Measurements from ENCODE around the gene ITGA6.
A peak's percentile ranks its signal among the peaks of the same experiment; 100 is the strongest.

The ITGA6 gene

GRCh38 chr2:172426635-172427255 is 641 bp upstream of the ITGA6 start:
- H3K36me3 ChIP-seq (ENCODE audit: control insufficient read depth in 2 of 2, insufficient read depth in 1 of 2, low read length in 2 of 2): no peaks in the 10 kb centered on the region
- H3K9me3 ChIP-seq (ENCODE audit: control insufficient read depth, insufficient read depth, low read depth, low read length): no peaks in the 10 kb centered on the region
- CTCF ChIA-PET: interaction anchor here (0.5 to 5.4 kb wide), 4 partner anchors 35 to 822 kb away, joined by 3 to 60 read pairs (median 4); no protein-coding TSS in a partner anchor
- no peak overlapping the region; the same call in 1 of the 2 replicates for H3K27ac ChIP-seq (ENCODE audit: extremely low read depth, low read depth, low read length)
- TF ChIP-seq MZF1 (tag by site-specific recombination; IDR thresholded peaks at IDR 0.05; ENCODE audit: borderline replicate concordance) (peak; percentile 96), ZNF24 (tag by site-specific recombination; IDR thresholded peaks at IDR 0.05) (no peak), ATF2 (tag by site-specific recombination; IDR thresholded peaks at IDR 0.05; ENCODE audit: low read depth) (0 out of 2 replicates have a peak, but pooled peaks have one; percentile 53), ZNF692 (tag by site-specific recombination; IDR thresholded peaks at IDR 0.05) (0 out of 2 replicates have a peak, but pooled peaks have one; percentile 71), SCRT2 (tag by site-specific recombination; IDR thresholded peaks at IDR 0.05) (peak; percentile 93), SP7 (tag by site-specific recombination; IDR thresholded peaks at IDR 0.05) (no peak), ZNF423 (tag by site-specific recombination; IDR thresholded peaks at IDR 0.05) (no peak), ZNF629 (tag by site-specific recombination; IDR thresholded peaks at IDR 0.05) (0 out of 2 replicates have a peak, but pooled peaks have one; percentile 18), ZNF664 (tag by site-specific recombination; IDR thresholded peaks at IDR 0.05) (no peak)
- H3K4me1 ChIP-seq (ENCODE audit: control insufficient read depth, insufficient read depth, low read length): peaks cover 8% of the 10 kb centered on the region; the same call in 1 of the 2 replicates
- H3K4me3 ChIP-seq (ENCODE audit: low read depth, low read length): peak overlapping the region; percentile 77
- POLR2A ChIA-PET: interaction anchor here (0.6 to 4.0 kb wide), 6 partner anchors 8 to 152 kb away, joined by 3 to 48 read pairs (median 5); no protein-coding TSS in a partner anchor

- H3K9me3 ChIP-seq (ENCODE audit: control insufficient read depth, insufficient read depth, low read depth, low read length): no peaks in the 10 kb centered on the region
- H3K36me3 ChIP-seq (ENCODE audit: control insufficient read depth in 2 of 2, insufficient read depth in 1 of 2, low read length in 2 of 2): no peaks in the 10 kb centered on the region
- H3K4me3 ChIP-seq (ENCODE audit: low read depth, low read length): peak overlapping the region; percentile 77
- peak overlapping the region; percentile 88 for H3K27ac ChIP-seq (ENCODE audit: extremely low read depth, low read depth, low read length)
- peaks cover 8% of the 10 kb centered on the region; the same call in 1 of the 2 replicates for H3K4me1 ChIP-seq (ENCODE audit: control insufficient read depth, insufficient read depth, low read length)
- ChIA-PET CTCF (interaction anchor here (0.6 to 5.4 kb wide), 7 partner anchors 11 to 256 kb away, joined by 3 to 60 read pairs (median 3); no protein-coding TSS in a partner anchor), POLR2A (interaction anchor here (1.0 to 4.0 kb wide), 5 partner anchors 13 to 143 kb away, joined by 3 to 48 read pairs (median 3); no protein-coding TSS in a partner anchor)
- TF ChIP-seq ZNF223 (tag by site-specific recombination; IDR thresholded peaks at IDR 0.05) (no peak), GLI4 (tag by site-specific recombination; IDR thresholded peaks at IDR 0.05) (no peak), ZNF10 (tag by site-specific recombination; IDR thresholded peaks at IDR 0.05) (no peak), SCRT2 (tag by site-specific recombination; IDR thresholded peaks at IDR 0.05) (peak; percentile 84), SETDB1 (IDR thresholded peaks at IDR 0.05; ENCODE audit: insufficient read length, low read length) (no peak), FEZF1 (tag by site-specific recombination; IDR thresholded peaks at IDR 0.05) (no peak), ZNF843 (tag by site-specific recombination; IDR thresholded peaks at IDR 0.05) (0 out of 2 replicates have a peak, but pooled peaks have one; percentile 17), ZNF155 (tag by site-specific recombination; IDR thresholded peaks at IDR 0.05) (no peak), ZNF133 (tag by site-specific recombination; IDR thresholded peaks at IDR 0.05) (no peak), REST (tag by site-specific recombination; IDR thresholded peaks at IDR 0.05) (no peak), BCL11A (tag by site-specific recombination; IDR thresholded peaks at IDR 0.05; ENCODE audit: low read depth) (no peak), ZNF16 (tag by site-specific recombination; IDR thresholded peaks at IDR 0.05; ENCODE audit: low read depth) (no peak), ZNF202 (tag by site-specific recombination; IDR thresholded peaks at IDR 0.05; ENCODE audit: borderline replicate concordance) (no peak), TCF7L2 (IDR thresholded peaks at IDR 0.05; ENCODE audit: borderline replicate concordance, low read depth, low read length) (no peak), ZNF350 (tag by site-specific recombination; IDR thresholded peaks at IDR 0.05) (no peak), KLF9 (tag by site-specific recombination; IDR thresholded peaks at IDR 0.05; ENCODE audit: low read depth) (no peak), ZNF398 (tag by site-specific recombination; IDR thresholded peaks at IDR 0.05) (no peak)
Observed at GRCh38 chr2:172427990-172428831, 825 bp downstream of the ITGA6 start.

Data from HEK293 (cell line).